Activated CD4-positive, alpha-beta memory T cell treated with anti-CD3 and anti-CD28 coated beads, Interleukin-2, amount 10 ng/mL, durations not matched to agents 7 days and 5 days (primary cell): ENCODE results near the gene C15orf39. TPM values are rescaled to one million over a fixed set of nuclear protein-coding genes. Genes with fewer than 3 reads are reported as not detected.
A peak's percentile ranks its signal among the peaks of the same experiment; 100 is the strongest.
"Not testable (repeated sequence)": the region's sequence is repeated elsewhere in the genome, so short reads cannot be mapped to it uniquely, and the experiment has no call there.

Experiments
- CTCF ChIA-PET: fragments of 350-600 bp; sonication (Branson Sonifier 250); formaldehyde crosslinking; loops from one replicate; lab custom pipeline; 2021; ENCODE audit warnings: antibody characterized with exemption, inconsistent platforms; lab: Charles Lee
- POLR2A ChIA-PET: fragments of 350-600 bp; sonication (Branson Sonifier 250); formaldehyde crosslinking; loops from one replicate; lab custom pipeline; 2021; ENCODE audit warnings: antibody characterized with exemption; lab: Charles Lee
- DNase-seq: peaks from one replicate; pipeline ENCODE4 v3.0.0-alpha.2; 2020
- H3K27ac Mint-ChIP-seq: one replicate; pipeline ENCODE4 v1.8.0; 2021; ENCODE audit warnings: mild to moderate bottlenecking, mixed read lengths
- H3K27me3 Mint-ChIP-seq: one replicate; pipeline ENCODE4 v1.8.0; 2021; ENCODE audit warnings: mixed read lengths
- H3K36me3 Mint-ChIP-seq: one replicate; pipeline ENCODE4 v1.8.0; 2021; ENCODE audit warnings: low read depth, mixed read lengths
- H3K4me1 Mint-ChIP-seq: one replicate; pipeline ENCODE4 v1.8.0; 2021; ENCODE audit warnings: mixed read lengths
- H3K4me3 Mint-ChIP-seq: one replicate; pipeline ENCODE4 v1.8.0; 2021; ENCODE audit warnings: mild to moderate bottlenecking, mixed read lengths
- H3K9me3 Mint-ChIP-seq: one replicate; pipeline ENCODE4 v1.8.0; 2021; ENCODE audit warnings: mixed read lengths
- total RNA-seq, 2 experiments: library from RNA; stranded (reverse); gene quantifications; one replicate each; pipeline ENCODE4 v1.2.3, GENCODE V29; 2021

C15orf39 gene
- total RNA-seq, 2 experiments from 2014 or later = 65.0 to 69.2 TPM

- Mint-ChIP-seq H3K9me3 (no peaks in the 10 kb centered on the region), H3K27ac (no peak overlapping the region), H3K27me3 (peaks cover 18% of the 10 kb centered on the region), H3K4me3 (no peak overlapping the region), H3K4me1 (no peaks in the 10 kb centered on the region), H3K36me3 (no peaks in the 10 kb centered on the region)
- ChIA-PET CTCF (no interaction called here), POLR2A (no interaction called here)
- no peak for DNase-seq
Observed at GRCh38 chr15:75232826-75233503, 31.3 kb downstream of the C15orf39 start.

GRCh38 chr15:75233504-75234190 lies 32.0 kb downstream of the C15orf39 start:
- peaks cover 15% of the 10 kb centered on the region for H3K27me3 Mint-ChIP-seq
- no peaks in the 10 kb centered on the region for H3K4me1 Mint-ChIP-seq
- ChIA-PET POLR2A (interaction anchor here (0.6 kb wide), 1 partner anchor 30 kb away, joined by 3 read pairs; no protein-coding TSS in a partner anchor), CTCF (no interaction called here)
- H3K4me3 Mint-ChIP-seq = no peak overlapping the region
- no peaks in the 10 kb centered on the region for H3K9me3 Mint-ChIP-seq
- no peak for DNase-seq
- no peak overlapping the region for H3K27ac Mint-ChIP-seq
- H3K36me3 Mint-ChIP-seq = no peaks in the 10 kb centered on the region

GRCh38 chr15:75234191-75234810 lies 32.6 kb downstream of the C15orf39 start:
- Mint-ChIP-seq H3K9me3 (no peaks in the 10 kb centered on the region), H3K27me3 (peaks cover 15% of the 10 kb centered on the region), H3K27ac (no peak overlapping the region), H3K36me3 (no peaks in the 10 kb centered on the region), H3K4me1 (no peaks in the 10 kb centered on the region), H3K4me3 (no peak overlapping the region)
- DNase-seq = no peak
- ChIA-PET CTCF (no interaction called here), POLR2A (interaction anchor here (0.6 kb wide), 1 partner anchor 30 kb away, joined by 3 read pairs; no protein-coding TSS in a partner anchor)

- no peaks in the 10 kb centered on the region for H3K4me1 Mint-ChIP-seq
- POLR2A ChIA-PET = no interaction called here
- no peak overlapping the region for H3K27ac Mint-ChIP-seq
- H3K4me3 Mint-ChIP-seq = no peak overlapping the region
- H3K9me3 Mint-ChIP-seq = no peaks in the 10 kb centered on the region
- no peaks in the 10 kb centered on the region for H3K36me3 Mint-ChIP-seq
- CTCF ChIA-PET = no interaction called here
- H3K27me3 Mint-ChIP-seq = peaks cover 18% of the 10 kb centered on the region
- no peak for DNase-seq
Observed at GRCh38 chr15:75235051-75235673, 33.5 kb downstream of the C15orf39 start.

GRCh38 chr15:75235760-75236729 lies 34.4 kb downstream of the C15orf39 start:
- H3K4me3 Mint-ChIP-seq = no peak overlapping the region
- peaks cover 20% of the 10 kb centered on the region for H3K27me3 Mint-ChIP-seq
- no peaks in the 10 kb centered on the region for H3K9me3 Mint-ChIP-seq
- no peak for DNase-seq
- POLR2A ChIA-PET = no interaction called here
- H3K4me1 Mint-ChIP-seq = no peaks in the 10 kb centered on the region
- CTCF ChIA-PET = no interaction called here
- no peak overlapping the region for H3K27ac Mint-ChIP-seq
- H3K36me3 Mint-ChIP-seq = no peaks in the 10 kb centered on the region

- no peak for DNase-seq
- no peak overlapping the region for H3K4me3 Mint-ChIP-seq
- H3K36me3 Mint-ChIP-seq = no peaks in the 10 kb centered on the region
- H3K27ac Mint-ChIP-seq = no peak overlapping the region
- ChIA-PET POLR2A (no interaction called here), CTCF (no interaction called here)
- H3K27me3 Mint-ChIP-seq = peaks cover 14% of the 10 kb centered on the region
- no peaks in the 10 kb centered on the region for H3K4me1 Mint-ChIP-seq
- H3K9me3 Mint-ChIP-seq = no peaks in the 10 kb centered on the region
Observed at GRCh38 chr15:75237316-75237982, 35.8 kb downstream of the C15orf39 start.

GRCh38 chr15:75238150-75238549 lies 36.5 kb downstream of the C15orf39 start:
- Mint-ChIP-seq H3K27me3 (peaks cover 10% of the 10 kb centered on the region), H3K4me1 (no peaks in the 10 kb centered on the region), H3K9me3 (no peaks in the 10 kb centered on the region), H3K4me3 (no peak overlapping the region), H3K36me3 (no peaks in the 10 kb centered on the region), H3K27ac (no peak overlapping the region)
- CTCF ChIA-PET = no interaction called here
- POLR2A ChIA-PET = no interaction called here
- DNase-seq = peak; percentile 12

- H3K27ac Mint-ChIP-seq, DNase-seq, H3K4me3 Mint-ChIP-seq, H3K4me1 Mint-ChIP-seq, CTCF ChIA-PET, POLR2A ChIA-PET, H3K36me3 Mint-ChIP-seq, H3K9me3 Mint-ChIP-seq: not testable (repeated sequence)
- peaks cover 37% of the 10 kb centered on the region for H3K27me3 Mint-ChIP-seq
Observed at GRCh38 chr15:75245741-75246140, 44.1 kb downstream of the C15orf39 start.

GRCh38 chr15:75248991-75249390 lies 47.3 kb downstream of the C15orf39 start:
- POLR2A ChIA-PET = not testable (repeated sequence)

GRCh38 chr15:75249726-75250125 lies 48.0 kb downstream of the C15orf39 start:
- Mint-ChIP-seq H3K27me3 (peaks cover 49% of the 10 kb centered on the region), H3K4me3 (no peak overlapping the region), H3K9me3 (no peaks in the 10 kb centered on the region), H3K27ac (no peak overlapping the region), H3K36me3 (no peaks in the 10 kb centered on the region), H3K4me1 (no peaks in the 10 kb centered on the region)
- CTCF ChIA-PET = interaction anchor here (0.9 kb wide), 1 partner anchor 510 kb away, joined by 3 read pairs; no protein-coding TSS in a partner anchor
- POLR2A ChIA-PET = no interaction called here
- no peak for DNase-seq

More at GRCh38 chr15:75248991-75249390, 47.3 kb downstream of the C15orf39 start:
- CTCF ChIA-PET, H3K27ac Mint-ChIP-seq, DNase-seq, H3K36me3 Mint-ChIP-seq, H3K4me3 Mint-ChIP-seq, H3K9me3 Mint-ChIP-seq, H3K4me1 Mint-ChIP-seq: not testable (repeated sequence)
- peaks cover 49% of the 10 kb centered on the region for H3K27me3 Mint-ChIP-seq

GRCh38 chr15:75251343-75251742 lies 49.7 kb downstream of the C15orf39 start:
- H3K4me1 Mint-ChIP-seq, H3K36me3 Mint-ChIP-seq, H3K9me3 Mint-ChIP-seq, DNase-seq, POLR2A ChIA-PET, H3K27ac Mint-ChIP-seq, CTCF ChIA-PET, H3K4me3 Mint-ChIP-seq: not testable (repeated sequence)
- H3K27me3 Mint-ChIP-seq = peaks cover 43% of the 10 kb centered on the region

GRCh38 chr15:75252285-75252684 lies 50.6 kb downstream of the C15orf39 start:
- H3K27ac Mint-ChIP-seq, CTCF ChIA-PET, POLR2A ChIA-PET, H3K9me3 Mint-ChIP-seq, DNase-seq, H3K36me3 Mint-ChIP-seq, H3K4me3 Mint-ChIP-seq, H3K4me1 Mint-ChIP-seq: not testable (repeated sequence)
- H3K27me3 Mint-ChIP-seq = peaks cover 41% of the 10 kb centered on the region
